Neural progenitor cell (in vitro differentiated cells): ENCODE results near the gene YEATS2.

Experiments
- CTCF ChIP-seq: fragments of 200-600 bp; sonication (generic); IDR thresholded peaks from 2 replicates; pipeline ENCODE4 v1.5.1; 2017; ENCODE audit warnings: antibody characterized with exemption, mild to moderate bottlenecking
- EZH2 ChIP-seq: fragments of 200-600 bp; sonication (generic); IDR thresholded peaks from 2 replicates; pipeline ENCODE4 v1.6.1; 2017; ENCODE audit warnings: antibody characterized with exemption, mild to moderate bottlenecking, moderate library complexity

GRCh38 chr3:183796372-183796771 is 98.8 kb downstream of the YEATS2 start:
- no peak for TF ChIP-seq CTCF
- TF ChIP-seq EZH2: no peak
